NCI-H510A treated with DMSO at 0.1 percent for 48 hours (cell line): ENCODE results near the gene CACNA2D1.
"Not testable (repeated sequence)": the region's sequence is repeated elsewhere in the genome, so short reads cannot be mapped to it uniquely, and the experiment has no call there.

Source experiments
- DNase-seq: peaks from one replicate; lab custom pipeline; 2025; lab: John Stamatoyannopoulos, UW

The CACNA2D1 gene

GRCh38 chr7:82039621-82040020 is 404.0 kb downstream of the CACNA2D1 start:
- DNase-seq = no peak

DNA sequence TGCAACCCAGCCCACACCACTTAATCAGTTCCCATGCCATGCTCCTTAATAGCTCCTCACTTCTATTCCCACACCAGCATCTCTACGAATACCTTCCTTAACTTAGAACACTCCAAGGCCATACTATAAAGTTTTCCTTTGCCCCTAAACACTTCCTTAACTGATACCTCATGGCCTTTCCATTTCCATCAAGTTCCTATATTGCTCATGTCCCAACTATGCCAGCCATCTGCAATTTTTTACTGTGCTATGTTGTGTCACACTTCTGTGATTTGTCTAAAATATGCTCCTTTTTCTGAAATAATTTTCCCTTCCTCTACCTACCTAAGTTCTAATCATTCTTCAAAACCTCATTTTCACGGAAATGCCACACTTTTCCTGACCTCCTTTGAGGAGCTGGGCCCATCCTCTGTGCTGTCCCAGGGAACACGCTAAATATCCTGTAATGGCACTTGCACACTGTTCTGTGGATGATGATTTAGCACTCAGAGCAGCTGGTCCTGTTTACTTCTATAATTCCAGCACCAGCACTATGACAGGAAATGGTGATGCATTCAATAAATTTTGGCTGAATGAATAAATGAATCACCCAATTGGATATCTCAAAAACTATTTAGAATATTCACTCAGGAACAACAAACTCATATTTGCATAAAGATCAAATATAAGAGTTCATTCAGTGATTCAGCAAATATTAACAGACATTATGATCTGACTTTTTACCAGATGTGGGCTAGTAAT is 407.3 kb downstream of the CACNA2D1 start:
- no peak for DNase-seq

GRCh38 chr7:82035456-82035855 is 408.1 kb downstream of the CACNA2D1 start:
- no peak for DNase-seq

GRCh38 chr7:82032901-82033300 is 410.7 kb downstream of the CACNA2D1 start:
- no peak for DNase-seq

DNA sequence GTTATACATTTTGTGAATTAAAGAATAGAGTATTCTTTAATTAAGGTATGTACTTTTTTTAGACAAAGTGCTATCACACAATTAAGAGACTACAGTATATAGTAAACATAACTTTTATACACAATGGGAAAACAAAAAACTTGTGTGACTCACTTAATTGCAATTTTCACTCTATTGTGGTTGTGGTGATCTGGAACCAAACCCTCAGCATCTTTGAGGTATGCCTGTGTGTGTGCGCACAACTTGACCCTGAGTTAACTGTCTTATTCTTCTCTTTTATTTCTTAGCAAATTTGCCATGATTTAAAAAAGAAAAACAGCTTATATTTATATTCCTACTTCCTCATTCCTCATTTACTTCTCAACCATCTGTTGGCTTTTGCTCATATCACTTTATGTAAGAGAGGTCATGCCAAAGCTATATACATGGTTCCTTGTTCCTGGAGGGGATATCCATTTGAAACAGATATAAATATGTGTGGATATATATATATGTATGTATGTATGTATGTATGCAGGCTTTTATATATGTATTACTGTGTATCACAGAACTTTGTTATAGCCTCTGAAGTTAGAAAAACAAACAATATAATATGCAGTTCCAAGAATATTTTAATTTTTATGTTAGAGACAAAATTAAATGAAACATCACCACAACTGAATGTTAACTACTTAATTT is 414.2 kb downstream of the CACNA2D1 start:
- no peak for DNase-seq

- no peak for DNase-seq
Observed at GRCh38 chr7:82028097-82028496, 415.5 kb downstream of the CACNA2D1 start.

DNA sequence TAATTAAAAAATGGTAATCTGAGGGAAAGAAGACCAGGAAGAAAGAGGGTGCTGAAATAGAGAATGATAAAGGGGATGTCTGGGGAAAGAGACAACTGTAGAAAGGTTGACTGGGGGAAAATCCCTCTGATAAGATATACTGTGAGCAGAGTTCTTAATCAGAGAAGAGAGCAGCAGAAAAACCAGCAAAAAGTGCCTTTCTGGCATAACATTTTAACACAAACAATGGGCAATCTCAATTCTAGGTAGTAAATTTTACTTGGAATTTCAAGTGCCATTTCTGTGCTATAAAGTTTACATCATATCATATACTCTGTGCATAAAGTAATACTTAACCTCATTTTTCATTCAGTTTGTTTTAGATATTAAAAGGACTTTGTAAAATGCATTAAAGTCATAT is 421.9 kb downstream of the CACNA2D1 start:
- DNase-seq = no peak

DNA sequence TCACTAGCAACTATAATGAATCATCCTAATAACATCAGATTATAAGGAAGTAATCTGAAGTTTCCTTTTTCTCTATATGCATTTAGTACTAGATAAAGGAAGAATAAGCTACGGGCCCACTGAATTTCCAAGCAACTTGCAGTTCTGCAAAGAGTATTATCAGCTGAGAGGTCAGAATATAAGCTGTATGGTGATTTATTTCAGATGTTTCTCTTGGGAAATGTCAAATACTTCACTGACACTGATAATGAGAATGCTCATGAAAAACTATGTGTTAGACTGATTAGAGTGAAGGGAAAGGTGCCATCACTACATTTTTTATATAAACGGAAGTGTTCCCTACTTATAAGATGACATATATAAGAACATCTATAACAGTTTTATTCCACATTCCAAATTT is 422.5 kb downstream of the CACNA2D1 start:
- no peak for DNase-seq

- DNase-seq = no peak
Observed at GRCh38 chr7:82019551-82020475, 423.8 kb downstream of the CACNA2D1 start.

- no peak for DNase-seq
Observed at GRCh38 chr7:82018226-82018625, 425.4 kb downstream of the CACNA2D1 start.

- DNase-seq = peak; percentile 41
Observed at GRCh38 chr7:82017334-82017943, 426.1 kb downstream of the CACNA2D1 start.

GRCh38 chr7:82015751-82016150 is 427.8 kb downstream of the CACNA2D1 start:
- DNase-seq = no peak

- not testable (repeated sequence) for DNase-seq
Observed at GRCh38 chr7:82014574-82014973, 429.0 kb downstream of the CACNA2D1 start.

- no peak for DNase-seq
Observed at GRCh38 chr7:82012453-82012852, 431.1 kb downstream of the CACNA2D1 start.

- DNase-seq = no peak
Observed at GRCh38 chr7:82010416-82010815, 433.2 kb downstream of the CACNA2D1 start.

GRCh38 chr7:82007315-82007714 is 436.3 kb downstream of the CACNA2D1 start:
- DNase-seq = no peak

DNA sequence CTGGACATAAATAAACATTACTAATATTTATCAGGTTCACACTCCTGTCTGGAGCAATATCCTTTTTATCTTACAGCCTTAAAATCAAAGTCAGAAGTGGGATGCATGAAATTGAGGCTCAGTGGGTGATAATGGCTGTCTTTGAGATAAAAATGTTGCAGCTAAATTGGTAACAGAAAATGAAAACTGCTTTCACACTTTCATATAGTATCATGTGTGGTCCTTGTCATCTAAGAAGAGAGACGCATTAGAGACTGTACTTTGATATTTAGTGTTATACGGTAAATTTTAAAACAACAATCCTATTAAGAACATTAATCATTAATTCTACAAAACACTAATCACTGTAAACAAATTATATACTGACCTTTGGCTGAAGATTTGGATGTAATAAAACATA is 438.5 kb downstream of the CACNA2D1 start:
- no peak for DNase-seq

DNA sequence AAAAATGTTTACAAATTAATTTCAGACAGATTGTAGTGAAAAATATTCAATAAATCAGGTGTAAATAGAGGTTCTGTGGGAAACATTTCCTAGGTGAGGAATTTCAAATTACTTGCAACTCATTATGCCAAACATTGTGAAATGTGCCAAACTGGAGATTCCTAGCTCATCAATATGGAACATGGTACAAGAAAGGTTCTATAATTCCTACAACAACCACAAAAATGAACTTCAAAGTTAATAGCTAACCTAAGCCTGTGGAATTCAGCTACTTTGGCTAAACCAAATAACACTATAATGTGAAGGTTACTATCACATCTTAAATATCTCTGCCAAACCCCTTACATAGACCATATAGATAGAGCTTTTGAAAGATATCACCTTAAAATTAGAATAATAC is 450.4 kb downstream of the CACNA2D1 start:
- no peak for DNase-seq

GRCh38 chr7:81990395-81990794 is 453.2 kb downstream of the CACNA2D1 start:
- DNase-seq = no peak

GRCh38 chr7:81986723-81987470 is 456.7 kb downstream of the CACNA2D1 start:
- DNase-seq = no peak

GRCh38 chr7:81983406-81983805 is 460.2 kb downstream of the CACNA2D1 start:
- DNase-seq = no peak
